Measurements from ENCODE around the gene SPRED1.

DNA sequence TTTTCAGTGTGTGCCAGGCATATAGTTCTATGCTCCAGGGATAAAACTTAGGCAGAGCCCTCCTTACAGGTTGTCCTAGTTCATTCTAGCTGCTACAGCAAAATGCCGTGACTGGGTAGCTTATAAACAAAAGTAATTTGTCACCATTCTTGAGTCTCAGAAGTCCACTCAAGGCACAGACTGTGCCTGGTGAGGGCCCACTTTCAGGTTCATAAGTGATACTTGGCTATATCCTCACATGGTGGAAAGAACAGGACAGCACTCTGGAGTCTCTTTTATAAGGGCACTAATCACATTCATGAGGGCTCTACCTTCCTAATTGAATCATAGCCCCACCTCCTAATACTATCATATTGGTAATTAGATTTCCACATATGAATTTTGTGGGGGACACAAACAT lies 80.1 kb downstream of the SPRED1 start:
- TF ChIP-seq EP300 (IDR thresholded peaks at IDR 0.05; ENCODE audit: borderline replicate concordance in 1 of 2, control insufficient read depth in 1 of 2, low read depth in 2 of 2, low read length in 2 of 2) (no peak), SRF (IDR thresholded peaks at IDR 0.05; ENCODE audit: low read depth in 2 of 2, low read length in 2 of 2) (no peak), TCF7 (IDR thresholded peaks at IDR 0.05; ENCODE audit: borderline replicate concordance) (no peak), POLR2AphosphoS5 (IDR thresholded peaks at IDR 0.05; ENCODE audit: low read length) (no peak), JUND (IDR thresholded peaks at IDR 0.05; ENCODE audit: low read depth, low read length) (no peak), NFYB (IDR thresholded peaks at IDR 0.05; ENCODE audit: insufficient read depth, low read depth, low read length) (no peak), CEBPB (IDR thresholded peaks at IDR 0.05; ENCODE audit: borderline replicate concordance in 1 of 2, low read depth in 2 of 2, low read length in 2 of 2) (no peak)
- TF ChIP-seq, protein P1, sequence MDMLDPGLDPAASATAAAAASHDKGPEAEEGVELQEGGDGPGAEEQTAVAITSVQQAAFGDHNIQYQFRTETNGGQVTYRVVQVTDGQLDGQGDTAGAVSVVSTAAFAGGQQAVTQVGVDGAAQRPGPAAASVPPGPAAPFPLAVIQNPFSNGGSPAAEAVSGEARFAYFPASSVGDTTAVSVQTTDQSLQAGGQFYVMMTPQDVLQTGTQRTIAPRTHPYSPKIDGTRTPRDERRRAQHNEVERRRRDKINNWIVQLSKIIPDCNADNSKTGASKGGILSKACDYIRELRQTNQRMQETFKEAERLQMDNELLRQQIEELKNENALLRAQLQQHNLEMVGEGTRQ (IDR thresholded peaks at IDR 0.05; ENCODE audit: borderline replicate concordance, low read depth, low read length), result no peak
